Stimulated activated CD4-positive, alpha-beta T cell treated with anti-CD3 and anti-CD28 coated beads, Interleukin-1b, Interleukin-23, amount 100 ng/mL, for 1 hour (primary cell): ENCODE measurements around the gene ARRDC1.
"Not testable (repeated sequence)": the region's sequence is repeated elsewhere in the genome, so short reads cannot be mapped to it uniquely, and the experiment has no call there.

Source experiments
- DNase-seq, 2 donors: peaks; one replicate each; pipeline ENCODE4 v3.0.0-alpha.2; 2020; ENCODE audit warnings: low read depth in 2 of 2

The ARRDC1 gene

GRCh38 chr9:137586854-137587253, 18.6 kb upstream of the ARRDC1 start:
- no peak for DNase-seq

GRCh38 chr9:137588311-137588710, 17.2 kb upstream of the ARRDC1 start:
- no peak for DNase-seq

GRCh38 chr9:137588891-137589290, 16.6 kb upstream of the ARRDC1 start:
- no peak for DNase-seq

GRCh38 chr9:137589441-137590122, 15.9 kb upstream of the ARRDC1 start:
- DNase-seq: no peak

GRCh38 chr9:137590123-137590468, 15.4 kb upstream of the ARRDC1 start:
- DNase-seq: no peak

- peak; percentile 80 to 87 for DNase-seq
Measured at GRCh38 chr9:137590469-137591383, 14.8 kb upstream of the ARRDC1 start, which contains the start of gene ZMYND19. ZMYND19 (minus strand) TSS chr9:137590512; CDS start chr9:137590263, 249 bp downstream.

GRCh38 chr9:137592767-137593166, 12.7 kb upstream of the ARRDC1 start:
- DNase-seq: no peak

GRCh38 chr9:137593176-137593575, 12.3 kb upstream of the ARRDC1 start:
- no peak for DNase-seq

GRCh38 chr9:137596577-137596976, 8.9 kb upstream of the ARRDC1 start:
- DNase-seq: not testable (repeated sequence)

- no peak for DNase-seq
Measured at GRCh38 chr9:137598943-137599342, 6.5 kb upstream of the ARRDC1 start.

GRCh38 chr9:137602661-137603060, 2.8 kb upstream of the ARRDC1 start:
- no peak for DNase-seq

- no peak for DNase-seq
Measured at GRCh38 chr9:137603879-137604278, 1.6 kb upstream of the ARRDC1 start.

- no peak for DNase-seq
Measured at GRCh38 chr9:137604345-137605086, 970 bp upstream of the ARRDC1 start.

- DNase-seq: no peak
Measured at GRCh38 chr9:137606005-137606621, 627 bp downstream of the ARRDC1 start.

GRCh38 chr9:137606734-137607138, 1.2 kb downstream of the ARRDC1 start:
- no peak for DNase-seq

GRCh38 chr9:137607141-137607857, 1.8 kb downstream of the ARRDC1 start:
- no peak for DNase-seq

- DNase-seq: no peak
Measured at GRCh38 chr9:137610944-137611343, 5.5 kb downstream of the ARRDC1 start.

GRCh38 chr9:137611623-137612609, 6.4 kb downstream of the ARRDC1 start:
- DNase-seq: no peak

- DNase-seq: no peak
Measured at GRCh38 chr9:137612741-137613142, 7.3 kb downstream of the ARRDC1 start.

GRCh38 chr9:137613259-137613658, 7.8 kb downstream of the ARRDC1 start:
- DNase-seq: no peak
